HG02571 (cell line): ENCODE data around the gene AMT.

Experiments used
- ATAC-seq: cut with Tn5 transposase; IDR thresholded peaks from one replicate; pipeline ENCODE4 v1.9.1; 2021; ENCODE audit warnings: mild to moderate bottlenecking, moderate library complexity; ENCODE audit not compliant: unreplicated experiment

Gene AMT, protein sequence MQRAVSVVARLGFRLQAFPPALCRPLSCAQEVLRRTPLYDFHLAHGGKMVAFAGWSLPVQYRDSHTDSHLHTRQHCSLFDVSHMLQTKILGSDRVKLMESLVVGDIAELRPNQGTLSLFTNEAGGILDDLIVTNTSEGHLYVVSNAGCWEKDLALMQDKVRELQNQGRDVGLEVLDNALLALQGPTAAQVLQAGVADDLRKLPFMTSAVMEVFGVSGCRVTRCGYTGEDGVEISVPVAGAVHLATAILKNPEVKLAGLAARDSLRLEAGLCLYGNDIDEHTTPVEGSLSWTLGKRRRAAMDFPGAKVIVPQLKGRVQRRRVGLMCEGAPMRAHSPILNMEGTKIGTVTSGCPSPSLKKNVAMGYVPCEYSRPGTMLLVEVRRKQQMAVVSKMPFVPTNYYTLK

GRCh38 chr3:49422379-49423248 lies at the start of gene AMT:
TSS of gene AMT (minus strand) at chr3:49422473. CDS start at chr3:49422450, 23 bp downstream.
- ATAC-seq, result no peak

- ATAC-seq, result peak; percentile 13
Measured at GRCh38 chr3:49470714-49471420, 48.6 kb upstream of the AMT start.

DNA sequence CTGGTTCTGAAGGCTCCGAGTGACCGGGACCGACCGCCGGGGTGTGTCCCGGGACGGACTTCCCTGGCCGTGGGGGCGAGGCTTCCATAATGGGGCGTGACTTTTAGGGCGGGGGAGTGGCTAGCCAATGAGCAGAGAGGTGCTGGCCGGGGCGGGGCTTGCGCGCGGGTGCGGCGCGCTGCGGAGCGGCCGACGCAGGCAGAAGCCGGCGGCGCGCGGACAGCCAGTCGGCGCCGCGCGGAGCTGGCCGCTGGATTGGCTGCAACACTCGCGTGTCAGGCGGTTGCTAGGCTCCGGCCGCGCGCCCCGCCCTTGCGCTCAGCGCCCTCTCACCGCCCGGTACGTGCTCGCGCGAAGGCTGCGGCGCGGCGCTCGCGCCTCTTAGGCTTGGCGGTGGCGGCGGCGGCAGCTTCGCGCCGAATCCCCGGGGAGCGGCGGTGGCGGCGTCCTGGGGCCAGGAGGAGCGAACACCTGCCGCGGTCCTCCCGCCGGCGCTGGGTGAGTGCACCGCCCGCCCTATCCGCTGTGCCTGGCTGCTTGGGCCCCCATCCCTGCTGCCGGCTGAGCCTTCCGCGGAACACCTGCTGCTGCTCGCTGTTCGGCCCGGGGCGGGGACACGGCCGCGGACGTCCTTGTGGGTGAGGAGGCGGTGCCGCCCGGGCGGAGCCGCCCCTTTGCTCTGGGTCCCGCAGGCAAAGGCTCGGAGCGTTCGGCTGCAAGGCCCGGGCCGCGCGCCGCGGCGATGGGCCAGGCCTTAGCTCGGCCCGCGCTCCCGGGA lies 47.9 kb upstream of the AMT start, which contains the start of gene DAG1:
Gene DAG1 (plus strand): TSS at position 332 of the 778 bp plus-strand sequence. CDS start 40,268 bp downstream, outside the sequence.
- peak; percentile 78 for ATAC-seq

GRCh38 chr3:49469037-49469935 lies 47.0 kb upstream of the AMT start:
- peak; percentile 0 for ATAC-seq

GRCh38 chr3:49466085-49466484 lies 43.8 kb upstream of the AMT start:
- ATAC-seq, result no peak

DNA sequence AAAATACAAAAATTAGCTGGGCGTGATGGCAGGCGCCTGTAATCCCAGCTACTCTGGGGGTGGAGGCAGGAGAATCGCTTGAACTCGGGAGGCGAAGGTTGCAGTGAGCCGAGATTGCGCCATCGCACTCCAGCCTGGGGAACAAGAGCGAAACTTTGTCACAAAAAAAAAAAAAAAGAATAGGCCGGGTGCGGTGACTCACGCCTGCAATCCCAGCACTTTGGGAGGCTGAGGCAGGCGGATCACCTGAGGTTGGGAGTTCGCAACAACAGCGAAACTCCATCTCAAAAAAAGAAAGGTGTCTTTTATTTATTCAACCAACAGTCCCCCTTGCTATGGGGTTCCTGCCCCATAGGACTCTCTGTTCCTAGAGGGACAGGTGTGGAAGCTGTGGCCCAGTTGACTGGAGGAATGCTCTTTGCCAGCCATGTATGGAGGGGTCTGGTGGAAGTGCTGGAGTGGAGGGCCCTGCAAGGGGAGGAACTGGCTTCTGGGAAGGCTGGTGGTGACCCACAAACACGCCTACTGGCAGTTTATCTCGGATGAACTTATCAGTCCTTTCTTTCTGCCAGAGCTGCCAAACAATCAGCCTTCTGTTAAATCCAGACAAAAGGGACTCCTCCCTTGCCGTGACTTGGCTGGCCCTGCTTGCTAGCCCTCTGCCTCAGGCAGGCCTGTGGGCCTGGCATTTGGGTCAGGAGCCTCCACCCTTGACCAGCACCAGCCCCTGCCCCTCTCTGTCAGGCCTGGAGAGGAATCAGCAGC lies 43.2 kb upstream of the AMT start:
- ATAC-seq, result no peak

GRCh38 chr3:49462222-49462621 lies 39.9 kb upstream of the AMT start:
- ATAC-seq, result no peak

GRCh38 chr3:49461443-49462171 lies 39.3 kb upstream of the AMT start:
- ATAC-seq, result no peak

DNA sequence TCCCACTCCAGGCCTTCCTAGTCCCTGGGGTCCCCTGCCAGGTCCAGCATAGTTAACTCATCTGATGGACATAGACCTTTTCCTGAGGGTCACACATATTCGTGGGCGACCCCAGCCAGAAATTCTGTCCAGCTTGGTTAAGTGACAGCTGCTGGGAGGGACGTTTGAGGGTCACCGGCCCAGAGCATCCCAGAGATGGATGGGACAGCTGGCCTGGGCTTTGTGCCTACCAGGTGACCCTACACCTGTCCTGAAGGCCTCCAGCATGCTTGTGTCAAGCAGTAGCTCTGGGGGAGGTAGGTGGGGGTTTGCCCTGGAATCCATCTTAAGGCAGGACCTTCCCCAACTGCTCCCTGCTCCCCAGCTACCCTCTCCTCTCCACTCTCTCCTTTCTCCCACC lies 38.7 kb upstream of the AMT start:
- no peak for ATAC-seq

DNA sequence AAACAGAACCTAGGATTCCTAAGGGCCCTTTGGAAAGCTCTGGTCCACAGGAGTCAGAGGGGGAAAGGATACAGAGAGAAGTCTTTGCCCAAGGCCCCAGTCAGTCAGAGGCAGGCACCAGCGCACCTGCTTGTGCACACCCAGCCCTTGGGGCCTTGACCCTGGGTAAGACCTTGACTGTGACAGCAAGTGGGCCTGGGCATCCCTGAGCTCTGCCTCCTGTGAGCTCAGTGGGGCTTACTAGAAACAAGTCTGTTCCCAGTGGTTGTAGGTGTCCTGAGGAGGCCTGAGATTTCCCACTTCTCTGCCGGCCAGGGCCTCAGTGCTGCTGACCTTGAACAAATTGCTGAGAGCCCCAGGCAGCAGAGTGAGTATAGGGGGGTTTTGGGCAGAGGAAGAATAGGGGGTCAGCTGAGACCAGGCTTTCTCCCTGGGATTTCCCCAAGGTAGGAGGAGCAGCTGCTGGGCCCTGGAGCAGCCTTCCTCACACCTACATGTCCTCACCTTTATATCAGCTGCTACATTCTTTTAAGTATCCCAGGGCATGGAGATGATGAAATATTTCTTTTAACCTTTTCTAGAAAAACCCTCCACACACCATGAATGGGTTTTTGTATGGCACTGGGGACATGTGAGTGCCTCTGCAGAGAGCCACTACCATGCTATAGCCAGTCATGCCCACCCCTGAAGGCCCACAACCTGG lies 38.1 kb upstream of the AMT start:
- ATAC-seq, result no peak

DNA sequence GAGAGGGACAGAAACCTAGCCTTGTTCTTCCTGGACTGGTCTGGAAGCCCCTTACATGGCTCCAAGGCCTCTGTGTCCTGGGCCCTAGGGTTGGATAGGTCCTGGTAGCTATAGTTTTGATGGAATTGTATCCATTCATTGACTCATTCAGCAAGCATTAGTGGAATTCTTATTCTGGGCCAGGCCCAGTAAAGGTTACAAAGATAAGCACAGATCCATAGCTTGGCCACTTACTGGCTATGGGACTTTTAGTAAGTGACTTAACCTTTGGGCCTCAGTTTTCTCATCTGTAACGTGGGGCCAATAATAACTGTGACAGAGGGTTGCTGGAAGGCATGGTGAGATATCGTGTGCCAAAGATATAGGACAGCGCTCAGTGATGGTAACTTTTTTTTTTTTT lies 34.2 kb upstream of the AMT start:
- ATAC-seq, result no peak

DNA sequence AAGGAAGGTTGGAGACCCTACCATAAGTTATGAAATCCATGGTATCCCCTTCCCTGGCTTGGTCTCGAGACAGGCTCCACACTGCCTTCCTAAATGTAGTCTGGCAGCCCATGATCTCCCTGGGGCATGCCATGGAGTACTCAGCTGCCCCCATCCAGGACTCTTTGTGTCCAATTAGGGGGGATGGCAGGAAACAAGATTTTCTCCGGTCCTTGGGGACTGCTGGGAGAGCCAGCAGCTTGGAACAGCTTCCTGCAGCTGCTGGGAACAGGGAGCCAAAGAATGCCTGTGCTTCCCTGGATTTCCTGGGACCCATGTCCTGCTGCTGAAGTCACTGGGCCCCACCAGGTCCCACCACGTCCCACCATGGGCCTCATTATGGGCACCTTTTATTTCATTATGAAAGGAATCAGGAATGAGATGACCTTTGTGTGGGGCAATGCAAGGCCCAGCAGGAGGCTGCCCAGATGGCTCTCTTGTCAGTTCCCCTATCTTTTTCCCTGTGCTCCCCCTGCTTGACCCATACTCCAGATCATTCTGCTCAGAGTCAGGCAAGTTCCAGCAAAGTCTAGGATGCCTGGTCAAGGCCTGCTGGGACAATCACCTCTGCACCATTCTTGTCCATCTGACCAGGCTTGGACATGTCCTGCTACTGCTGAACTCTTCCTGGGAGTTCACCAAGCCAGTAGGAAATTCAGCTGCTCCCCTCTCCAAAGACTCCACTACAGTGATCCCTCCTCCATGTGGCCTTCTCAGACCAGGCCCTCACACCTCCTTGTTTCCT lies 32.8 kb upstream of the AMT start:
- ATAC-seq, result no peak

DNA sequence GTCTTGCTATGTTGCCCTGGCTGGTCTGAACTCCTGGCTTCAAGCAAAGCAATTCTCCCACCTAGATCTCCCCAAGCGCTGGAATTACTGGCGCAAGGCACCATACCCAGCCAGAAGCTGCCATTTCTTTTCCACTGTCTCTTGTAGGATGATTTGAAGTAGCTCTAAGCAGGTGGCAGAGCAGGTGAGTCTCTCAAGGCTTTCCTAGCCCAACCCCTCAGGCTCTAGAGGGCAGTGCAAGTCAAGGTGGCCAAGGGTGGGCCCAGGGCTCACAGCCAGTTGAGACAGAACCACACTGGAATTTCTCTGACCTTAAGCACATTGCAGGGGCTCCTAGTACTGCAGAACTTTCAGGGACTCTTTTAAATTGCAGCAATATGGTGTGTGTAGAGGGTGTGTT lies 32.2 kb upstream of the AMT start:
- ATAC-seq, result no peak

DNA sequence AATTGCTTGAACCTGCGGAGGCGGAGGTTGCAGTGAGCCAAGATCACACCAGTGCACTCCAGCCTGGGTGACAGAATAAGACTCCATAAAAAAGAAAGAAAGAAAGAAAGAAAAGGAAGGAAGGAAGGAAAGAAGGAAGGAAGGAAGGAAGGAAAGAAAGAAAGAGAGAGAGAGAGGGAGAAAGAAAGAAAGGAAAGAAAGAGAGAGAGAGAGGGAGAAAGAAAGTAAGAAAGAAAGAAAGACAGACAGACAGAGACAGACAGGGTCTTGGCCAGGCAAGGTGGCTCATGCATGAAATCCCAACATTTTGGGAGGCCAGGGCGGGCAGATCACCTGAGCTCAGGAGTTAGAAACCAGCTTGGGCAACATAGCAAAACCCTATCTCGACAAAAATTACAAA lies 31.3 kb upstream of the AMT start:
- no peak for ATAC-seq

GRCh38 chr3:49445391-49445790 lies 23.1 kb upstream of the AMT start:
- ATAC-seq, result no peak

DNA sequence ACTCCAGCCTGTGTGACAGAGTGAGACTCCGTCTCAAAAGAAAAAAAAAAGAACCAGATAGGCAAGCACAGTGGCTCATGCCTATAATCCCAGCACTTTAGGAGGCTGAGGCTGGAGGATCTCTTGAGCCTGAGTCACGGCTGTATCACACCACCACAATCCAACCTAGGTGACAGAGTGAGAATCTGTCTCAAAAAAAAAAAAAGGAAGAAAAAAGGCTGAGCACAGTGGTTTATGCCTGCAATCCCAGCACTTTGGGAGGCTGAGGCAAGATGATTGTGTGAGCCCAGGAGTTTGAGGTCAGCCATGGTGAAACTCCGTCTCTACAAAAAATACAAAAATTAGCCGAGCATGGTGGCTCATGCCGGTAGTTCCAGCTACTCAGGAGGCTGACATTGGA lies 12.5 kb upstream of the AMT start:
- no peak for ATAC-seq

GRCh38 chr3:49428752-49429080 lies 6.4 kb upstream of the AMT start:
- ATAC-seq, result no peak
